ENCODE data around the gene B4GALT1.
A peak's percentile ranks its signal among the peaks of the same experiment; 100 is the strongest.

The B4GALT1 gene

DNA sequence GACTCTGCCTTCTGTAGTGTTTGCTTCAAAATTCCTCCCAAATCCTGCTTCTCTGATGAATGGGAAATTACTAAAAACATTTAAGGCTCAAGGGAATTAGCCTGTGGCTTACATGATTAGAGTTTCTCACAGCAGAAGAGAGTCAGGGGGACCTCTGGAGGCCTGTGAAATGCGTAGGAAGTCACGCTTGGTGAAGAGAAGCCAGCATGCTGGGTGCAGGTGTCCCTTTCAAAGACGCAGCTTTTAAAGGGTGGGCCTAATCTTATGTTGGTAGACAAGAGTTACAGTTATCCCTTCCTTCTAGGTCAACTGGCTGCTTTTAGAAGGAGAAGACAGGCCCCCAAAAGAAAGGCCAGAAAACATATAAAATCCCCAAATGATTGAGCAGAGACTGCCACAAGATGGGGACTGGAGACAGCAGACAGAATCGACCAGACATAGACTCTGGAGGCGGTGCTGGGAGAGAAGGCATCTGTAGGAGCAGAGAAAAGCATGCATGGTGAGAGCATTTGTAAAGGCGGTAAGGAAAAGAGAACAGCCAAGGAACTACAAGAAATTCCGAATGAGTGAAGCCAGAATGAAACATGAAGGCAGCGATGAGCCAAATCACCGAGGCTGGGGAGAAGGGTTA is 42.3 kb downstream of the B4GALT1 start:
- DNase-seq (ENCODE audit: low spot score) = peak; percentile 58

DNA sequence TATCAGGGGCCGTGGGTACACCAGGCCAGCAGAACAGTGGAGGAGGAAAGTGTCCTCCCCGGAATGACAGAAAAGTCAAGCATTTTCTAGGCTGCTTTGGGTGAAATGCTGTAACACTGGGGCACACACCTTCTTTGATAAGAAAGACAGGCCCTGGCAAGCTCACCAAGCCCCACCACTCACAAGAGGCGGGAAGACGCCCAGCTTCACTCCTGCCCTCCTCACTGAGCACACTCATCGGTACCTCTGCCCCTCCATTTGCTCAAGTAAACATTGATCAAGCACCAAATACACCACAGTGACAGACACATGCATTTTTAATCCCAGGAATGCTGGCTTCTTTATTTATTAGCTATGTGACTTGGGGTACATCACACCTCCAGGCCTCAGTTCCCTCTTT is 43.1 kb downstream of the B4GALT1 start:
- no peak for DNase-seq (ENCODE audit: low spot score)

- no peak for DNase-seq (ENCODE audit: low spot score)
These were observed 43.6 kb downstream of the B4GALT1 start for GRCh38 chr9:33123407-33124031.

DNA sequence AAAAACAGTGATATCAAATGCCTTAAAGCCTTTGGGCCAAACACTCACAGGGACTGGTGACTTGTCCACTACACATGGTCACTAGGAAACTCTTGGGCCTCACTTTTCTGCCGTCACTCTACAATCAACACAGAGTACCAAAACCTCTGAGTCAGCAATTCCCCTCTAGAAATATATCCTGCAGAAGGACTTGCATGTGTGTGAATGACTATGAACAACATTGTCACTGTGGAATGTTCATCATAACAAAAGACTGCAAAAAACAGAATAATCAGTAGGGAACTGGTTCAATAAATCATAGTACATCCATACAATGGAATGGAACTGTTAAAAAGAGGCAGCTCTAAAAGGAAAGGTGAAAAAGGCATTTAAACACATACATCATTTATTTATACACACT is 46.5 kb downstream of the B4GALT1 start:
- no peak for DNase-seq (ENCODE audit: low spot score)

GRCh38 chr9:33117796-33118195 is 49.3 kb downstream of the B4GALT1 start:
- DNase-seq (ENCODE audit: low spot score) = no peak

- DNase-seq (ENCODE audit: low spot score) = no peak
These were observed 49.8 kb downstream of the B4GALT1 start for GRCh38 chr9:33117306-33117705.

- DNase-seq (ENCODE audit: low spot score) = no peak
These were observed 50.3 kb downstream of the B4GALT1 start for GRCh38 chr9:33116860-33117259.

DNA sequence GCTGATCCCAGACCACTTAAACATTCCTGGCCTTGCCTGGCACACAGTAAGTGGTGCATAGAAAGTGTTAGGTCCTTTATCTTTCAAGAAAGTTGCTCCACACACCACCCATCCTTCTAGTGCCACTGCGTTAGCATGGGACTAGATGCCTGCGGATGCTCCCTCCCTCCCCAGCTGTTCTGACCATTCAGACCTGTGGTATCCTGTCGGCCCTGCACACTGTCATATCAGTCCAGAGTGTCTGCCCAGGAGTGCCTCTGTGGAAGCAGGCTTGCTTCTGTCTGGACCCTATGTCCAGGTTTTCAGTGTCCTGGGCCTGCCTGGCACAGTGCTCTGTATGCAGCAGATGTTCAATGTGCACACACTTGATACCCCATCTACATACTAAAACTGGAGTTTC is 52.4 kb downstream of the B4GALT1 start:
- DNase-seq (ENCODE audit: low spot score) = no peak

- no peak for DNase-seq (ENCODE audit: low spot score)
These were observed 53.2 kb downstream of the B4GALT1 start for GRCh38 chr9:33113799-33114547.

- no peak for DNase-seq (ENCODE audit: low spot score)
These were observed 55.0 kb downstream of the B4GALT1 start for GRCh38 chr9:33112094-33112493.

- no peak for DNase-seq (ENCODE audit: low spot score)
These were observed 55.5 kb downstream of the B4GALT1 start for GRCh38 chr9:33111631-33112030.

- no peak for DNase-seq (ENCODE audit: low spot score)
These were observed 56.5 kb downstream of the B4GALT1 start for GRCh38 chr9:33110686-33111085.

GRCh38 chr9:33109850-33110595 is 57.1 kb downstream of the B4GALT1 start:
- no peak for DNase-seq (ENCODE audit: low spot score)

GRCh38 chr9:33109097-33109496 is 58.0 kb downstream of the B4GALT1 start:
- no peak for DNase-seq (ENCODE audit: low spot score)

GRCh38 chr9:33108472-33108871 is 58.7 kb downstream of the B4GALT1 start:
- DNase-seq (ENCODE audit: low spot score) = no peak

- no peak for DNase-seq (ENCODE audit: low spot score)
These were observed 59.4 kb downstream of the B4GALT1 start for GRCh38 chr9:33107762-33108161.

DNA sequence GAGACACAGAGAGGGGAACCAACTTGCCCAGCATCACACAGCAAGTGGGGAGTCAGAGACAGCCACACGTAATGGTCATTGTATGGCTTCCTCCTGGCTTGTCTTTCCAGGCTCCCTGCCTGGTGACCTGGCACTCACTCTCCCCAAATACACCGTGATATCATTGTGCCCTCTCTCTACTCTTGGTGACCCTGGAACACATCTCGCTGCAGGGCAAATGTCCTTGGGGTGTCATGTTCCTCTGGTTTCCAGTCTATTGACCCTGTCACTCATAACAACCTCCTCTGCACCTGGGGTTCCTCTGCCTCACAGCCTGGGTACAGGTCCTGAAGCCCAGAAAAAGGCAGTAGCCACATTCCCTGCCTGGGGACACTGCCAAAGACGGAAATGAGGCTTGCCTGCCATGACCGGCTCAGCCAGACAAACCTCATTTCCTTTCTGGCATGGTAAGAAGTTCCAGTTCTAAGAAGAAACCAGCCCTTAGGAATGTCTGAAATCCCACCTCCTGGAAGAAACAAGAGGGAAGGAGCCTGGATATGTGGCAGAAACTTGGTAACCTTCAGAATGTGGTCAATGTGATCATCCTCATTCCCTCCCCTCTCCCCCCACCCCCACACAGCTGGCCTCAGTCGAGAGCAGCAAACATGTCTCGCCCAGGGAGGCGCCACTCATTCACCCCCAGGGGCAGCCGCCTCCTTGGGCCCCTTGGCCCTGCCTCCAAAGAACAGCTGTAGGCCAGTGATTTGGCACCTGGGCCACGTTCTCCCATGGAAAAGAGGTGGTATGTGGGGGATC is 60.1 kb downstream of the B4GALT1 start:
- no peak for DNase-seq (ENCODE audit: low spot score)

DNA sequence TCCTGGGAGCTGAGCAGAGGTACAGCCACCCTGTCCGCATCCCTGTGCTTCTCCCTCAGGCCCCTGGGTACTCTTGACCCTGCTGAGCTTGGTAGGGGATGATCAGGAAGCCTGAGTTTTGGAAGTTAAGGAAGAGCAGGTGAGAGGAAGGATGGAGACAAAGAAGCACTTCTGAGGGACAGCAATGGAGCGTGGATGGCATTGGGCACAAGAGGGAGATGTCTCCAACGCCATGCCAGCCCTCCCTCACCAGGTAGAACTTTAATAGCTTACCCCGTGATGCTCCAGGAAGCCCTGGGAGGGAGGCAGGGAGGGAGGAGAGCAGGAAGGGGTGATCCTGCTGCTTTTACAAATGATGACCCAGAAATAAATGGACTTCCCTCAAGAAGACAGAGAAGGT is 60.8 kb downstream of the B4GALT1 start:
- DNase-seq (ENCODE audit: low spot score) = no peak

- no peak for DNase-seq (ENCODE audit: low spot score)
These were observed 61.2 kb downstream of the B4GALT1 start for GRCh38 chr9:33105959-33106358.

DNA sequence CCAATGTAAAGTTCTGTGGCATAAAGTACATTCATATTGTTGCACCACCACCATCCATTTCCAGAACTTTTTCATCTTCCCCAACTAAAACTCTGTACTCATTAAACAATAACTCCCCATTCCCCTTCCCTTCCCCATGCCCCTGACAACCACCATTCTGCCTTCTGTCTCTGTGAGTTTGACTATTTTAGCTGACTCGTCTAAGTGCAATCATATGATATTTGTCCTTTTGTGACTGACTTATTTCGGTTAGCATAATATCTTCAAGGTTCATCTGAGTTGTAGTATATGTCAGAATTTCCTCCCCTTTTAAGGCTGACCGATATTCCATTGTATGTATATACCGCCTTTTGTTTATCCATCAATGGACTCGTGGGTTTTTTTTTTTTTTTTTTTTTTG is 61.6 kb downstream of the B4GALT1 start:
- DNase-seq (ENCODE audit: low spot score) = no peak

DNA sequence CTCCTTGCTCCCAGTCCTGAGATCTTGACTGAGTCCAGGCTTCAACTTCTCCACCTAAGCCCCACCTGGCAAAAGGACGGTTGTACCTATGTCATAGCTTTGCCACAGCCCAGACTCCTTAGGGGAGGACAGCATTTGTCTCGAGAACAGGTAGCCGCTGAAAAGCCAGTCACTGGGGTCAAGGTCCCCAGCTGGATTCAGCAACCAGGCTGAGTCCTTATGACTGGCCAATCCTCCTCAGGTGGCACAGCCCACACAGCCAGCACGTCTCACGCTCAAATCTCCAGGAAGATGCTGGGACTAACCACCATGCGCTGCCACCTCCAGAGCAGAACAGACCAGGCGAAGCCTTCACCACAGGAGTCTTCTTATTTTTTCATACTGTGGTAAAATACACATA is 62.7 kb downstream of the B4GALT1 start:
- DNase-seq (ENCODE audit: low spot score) = no peak
